ENCODE results near the gene RTCA.
"Not testable (repeated sequence)": the region's sequence is repeated elsewhere in the genome, so short reads cannot be mapped to it uniquely, and the experiment has no call there.

RTCA gene

DNA sequence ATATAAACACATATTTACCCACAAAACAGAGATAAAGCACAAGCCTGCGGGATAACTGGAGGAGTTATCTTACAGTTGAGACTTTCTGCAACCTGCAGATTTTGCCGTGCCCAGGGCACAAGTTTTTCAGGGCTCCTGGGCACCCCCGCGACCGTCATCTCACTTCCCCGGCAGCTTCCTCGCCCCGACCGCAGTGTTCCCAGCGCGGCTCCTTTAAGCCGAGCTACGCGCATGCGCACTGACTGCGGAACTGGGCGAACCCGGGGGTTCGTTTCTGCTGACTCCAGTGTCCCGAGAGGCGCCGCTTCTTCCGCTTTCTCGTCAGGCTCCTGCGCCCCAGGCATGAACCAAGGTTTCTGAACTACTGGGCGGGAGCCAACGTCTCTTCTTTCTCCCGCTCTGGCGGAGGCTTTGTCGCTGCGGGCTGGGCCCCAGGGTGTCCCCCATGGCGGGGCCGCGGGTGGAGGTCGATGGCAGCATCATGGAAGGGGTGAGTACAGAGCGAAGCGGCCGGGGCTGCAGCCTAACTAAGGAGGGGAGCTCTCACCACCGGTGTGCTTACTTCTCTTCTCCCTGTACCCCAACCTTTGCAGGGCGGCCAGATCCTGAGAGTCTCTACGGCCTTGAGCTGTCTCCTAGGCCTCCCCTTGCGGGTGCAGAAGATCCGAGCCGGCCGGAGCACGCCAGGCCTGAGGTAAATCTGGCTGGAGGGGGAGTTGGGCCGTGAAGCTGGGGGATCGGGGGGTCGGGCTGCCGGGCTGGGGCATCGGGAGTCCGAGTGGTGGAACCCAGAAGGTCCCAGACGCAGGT, at the start of gene RTCA:
RTCA (plus strand) TSS at position 286 of the 810 bp plus-strand sequence; CDS start at position 446, 160 bp downstream.
- DNase-seq = peak; percentile 98

- DNase-seq = no peak
Measured at GRCh38 chr1:100217834-100218233, 48.2 kb upstream of the RTCA start.

- DNase-seq = no peak
Measured at GRCh38 chr1:100219457-100219856, 46.6 kb upstream of the RTCA start.

DNA sequence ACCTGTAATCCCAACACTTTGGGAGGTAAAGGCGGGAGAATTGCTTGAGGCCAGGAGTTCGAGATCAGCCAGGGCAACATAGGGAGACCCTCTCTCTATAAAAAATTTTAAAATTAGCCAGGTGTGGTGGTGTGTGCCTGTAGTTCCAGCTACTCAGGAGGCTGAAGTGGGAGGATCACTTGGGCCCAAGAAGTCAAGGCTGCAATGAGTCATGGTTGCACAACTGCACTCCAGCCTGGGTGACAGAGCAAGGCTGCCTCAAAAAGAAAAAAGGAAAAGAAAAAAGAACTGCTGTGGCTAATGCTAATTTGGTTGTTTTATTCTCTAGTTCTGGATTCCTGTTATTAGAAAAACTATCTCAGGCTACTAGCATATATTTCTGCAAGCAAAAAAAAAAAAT, 46.1 kb upstream of the RTCA start:
- DNase-seq = no peak

DNA sequence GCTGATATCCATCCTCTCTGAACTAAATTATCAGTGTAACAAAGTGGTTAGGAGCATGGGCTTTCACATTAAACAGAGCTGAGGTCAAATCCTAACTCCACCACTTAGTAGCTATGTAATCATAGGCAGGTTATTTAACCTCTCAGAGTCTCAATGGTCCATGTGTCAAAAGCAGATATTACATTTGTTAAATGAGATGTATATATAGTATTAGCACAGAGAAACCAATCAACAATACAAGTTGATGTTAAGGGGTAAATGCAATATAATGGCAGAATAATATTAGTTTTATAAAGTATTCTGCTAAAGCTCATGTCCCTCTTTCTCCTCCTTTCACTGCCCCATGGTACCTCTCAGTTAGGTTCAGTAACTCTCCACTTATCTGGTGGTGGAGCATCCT, 43.6 kb upstream of the RTCA start:
- no peak for DNase-seq

DNA sequence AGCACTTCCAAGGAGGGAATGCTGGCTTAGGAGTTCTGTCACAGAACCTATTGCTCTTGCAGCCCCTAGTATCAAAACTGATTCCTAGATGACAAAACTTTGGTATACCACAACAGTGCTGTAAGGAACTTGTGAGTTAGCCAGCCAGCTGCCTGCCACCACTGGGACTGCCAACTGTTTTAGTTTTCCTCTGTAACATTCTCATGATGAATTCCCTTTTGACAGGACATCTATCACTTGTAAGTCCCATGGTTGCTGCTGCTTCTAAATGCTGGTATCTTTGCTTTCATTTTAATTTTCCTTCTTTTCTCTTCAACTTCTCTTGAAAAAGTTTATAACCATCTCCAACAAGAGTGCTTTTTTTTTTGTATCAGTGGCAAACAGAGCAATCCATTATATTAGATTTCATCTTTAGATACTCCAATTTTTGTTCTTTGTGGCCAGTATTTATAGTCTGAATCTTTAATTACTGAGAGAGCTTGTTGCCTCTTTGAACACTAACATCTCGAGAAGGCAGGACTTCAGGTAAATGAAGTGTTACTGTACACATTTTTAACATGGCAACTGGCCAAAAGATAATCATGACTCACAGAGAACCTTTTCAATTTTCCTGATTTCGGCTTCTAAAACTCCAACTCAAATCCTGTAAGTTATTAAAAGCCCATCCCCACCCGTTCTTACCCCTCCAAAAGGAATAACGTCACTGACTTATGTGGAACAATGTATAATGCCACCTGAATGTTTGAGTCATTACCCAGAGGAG, 36.2 kb upstream of the RTCA start:
- DNase-seq = no peak

DNA sequence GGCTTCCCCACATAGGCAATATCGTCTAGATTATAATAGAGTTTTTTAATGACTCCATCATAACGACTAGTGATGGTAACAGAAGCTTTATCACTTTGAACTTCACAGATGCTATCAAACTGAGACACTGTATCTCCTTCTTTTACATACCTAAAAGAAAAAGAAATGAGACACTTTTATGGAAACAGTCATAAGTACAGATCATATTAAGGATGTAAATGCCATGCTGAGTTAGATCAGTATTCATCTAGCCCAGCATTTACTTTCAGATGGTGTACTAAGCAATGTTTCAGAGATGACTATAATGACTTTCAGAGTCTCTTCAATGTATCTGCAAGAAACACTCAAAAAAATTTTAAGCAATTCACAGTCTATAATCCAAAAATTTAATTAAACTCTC, 35.3 kb upstream of the RTCA start:
- DNase-seq = no peak

- DNase-seq = no peak
Measured at GRCh38 chr1:100231721-100232120, 34.3 kb upstream of the RTCA start.

DNA sequence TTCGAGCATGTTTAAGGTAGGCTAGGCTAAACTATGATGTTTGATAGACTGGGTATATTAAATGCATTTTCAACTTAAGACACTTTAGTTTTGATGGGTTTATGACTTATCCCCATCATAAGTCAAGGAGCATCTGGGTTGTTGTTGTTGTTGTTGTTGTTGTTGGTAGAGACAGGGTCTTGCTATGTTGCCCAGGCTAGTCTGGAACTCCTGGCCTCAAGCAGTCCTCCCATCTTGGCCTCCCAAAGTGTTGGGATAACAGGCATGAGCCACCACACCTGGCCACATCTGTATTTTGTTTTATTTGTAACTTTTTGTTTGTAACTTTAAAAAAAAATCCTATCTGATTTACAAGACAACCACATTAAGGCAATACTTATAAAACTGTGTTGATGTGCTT, 33.9 kb upstream of the RTCA start:
- no peak for DNase-seq

DNA sequence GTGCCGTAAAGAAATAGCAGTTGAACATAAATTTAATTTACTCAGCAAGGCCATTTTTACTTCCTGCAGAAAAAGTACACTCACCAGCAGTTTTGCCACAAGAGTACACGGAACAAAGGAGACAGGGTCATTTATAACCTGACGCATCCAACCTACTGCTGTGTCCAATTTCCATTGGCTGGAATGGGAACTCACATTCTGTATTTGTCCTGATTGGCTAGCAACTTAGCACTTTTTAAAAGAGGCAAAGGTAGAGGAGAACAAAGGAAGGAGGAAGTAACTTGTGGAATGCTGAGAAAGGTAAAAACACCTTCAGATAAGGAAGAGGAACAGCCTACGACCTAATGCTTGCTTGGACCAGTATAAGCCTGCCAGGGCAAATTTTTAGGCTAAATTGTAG, 32.5 kb upstream of the RTCA start:
- not testable (repeated sequence) for DNase-seq

DNA sequence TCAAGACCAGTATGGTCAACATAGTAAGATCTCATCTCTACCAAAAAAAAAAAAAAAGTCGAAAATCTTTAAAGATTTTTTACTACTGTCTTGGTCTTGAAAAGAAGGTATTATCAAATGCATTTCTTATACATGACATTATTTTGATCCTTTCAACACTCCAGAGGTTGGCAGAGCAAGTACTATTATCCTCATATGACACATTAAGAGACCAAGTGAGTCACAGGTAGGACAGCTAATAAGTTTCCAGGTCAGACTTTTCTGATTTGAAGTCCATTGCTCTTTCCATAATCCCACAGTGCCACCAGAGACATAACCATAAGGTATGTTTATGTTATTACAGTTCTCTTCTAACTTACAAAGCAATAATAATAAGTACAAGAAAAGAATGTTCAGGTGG, 31.6 kb upstream of the RTCA start:
- DNase-seq = no peak

DNA sequence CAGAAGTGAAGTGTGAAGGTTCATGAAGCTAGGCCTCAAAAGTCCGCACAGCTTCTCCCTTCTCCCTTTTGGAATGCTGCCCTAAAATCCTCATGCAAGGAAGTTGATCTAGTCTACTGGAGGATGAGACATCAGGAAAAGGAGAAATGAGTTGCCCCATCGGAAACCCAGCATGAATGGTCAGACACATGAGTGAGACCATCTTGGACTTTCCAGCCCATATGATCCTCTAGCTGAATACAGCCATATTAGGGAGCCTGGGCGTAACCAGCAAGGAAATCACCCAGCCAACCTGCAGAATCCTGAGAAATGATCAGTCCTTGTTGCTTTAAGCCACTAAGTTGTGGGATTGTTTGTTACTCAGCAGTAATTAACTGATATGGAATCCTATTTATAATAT, 28.9 kb upstream of the RTCA start:
- DNase-seq = no peak

DNA sequence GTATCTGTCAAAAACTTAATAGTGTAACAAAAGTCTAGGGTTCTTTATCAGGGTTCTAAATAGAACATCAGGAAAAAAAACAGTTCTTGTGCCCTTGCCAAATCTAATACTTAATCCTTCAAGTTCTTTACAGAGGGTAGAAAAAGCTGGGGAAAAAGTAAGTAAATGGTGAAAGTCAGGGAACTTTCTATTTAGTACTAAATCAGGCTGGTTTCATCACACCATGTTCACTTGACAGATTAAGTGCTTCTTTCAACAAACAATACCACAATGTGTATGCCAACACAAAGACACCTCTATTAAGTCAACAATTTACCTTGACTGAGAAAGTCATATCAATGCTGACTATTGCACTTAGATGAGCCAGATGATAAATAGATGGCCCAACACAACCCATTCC, 26.1 kb upstream of the RTCA start:
- no peak for DNase-seq

GRCh38 chr1:100240631-100241030, 25.4 kb upstream of the RTCA start:
- DNase-seq = no peak

DNA sequence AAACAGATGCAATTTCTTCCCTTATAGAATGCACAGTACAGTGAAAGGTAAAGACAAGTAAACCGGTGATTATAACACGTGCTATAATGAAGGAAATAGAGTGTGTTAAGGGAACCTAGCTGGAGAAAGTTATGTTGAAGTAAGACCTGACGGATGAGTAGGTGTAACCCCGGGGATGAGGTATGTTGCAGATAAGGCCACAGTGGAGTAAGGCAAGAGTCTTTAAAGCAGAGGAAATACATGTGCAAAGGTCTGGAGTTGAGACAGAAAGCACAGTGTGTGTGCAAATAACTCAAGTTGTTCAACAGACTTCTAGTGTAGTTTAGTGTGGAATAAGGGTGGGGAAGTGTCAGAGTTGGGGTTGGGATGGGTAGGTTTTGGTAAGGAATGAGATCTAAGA, 19.3 kb upstream of the RTCA start:
- no peak for DNase-seq

- DNase-seq = no peak
Measured at GRCh38 chr1:100249155-100249536, 16.9 kb upstream of the RTCA start.

- DNase-seq = peak; percentile 94
Measured at GRCh38 chr1:100249537-100250257, 16.3 kb upstream of the RTCA start, which contains the start of gene DBT. TSS of gene DBT (minus strand) at chr1:100249834. CDS start at chr1:100249820, 14 bp downstream.

- DNase-seq = no peak
Measured at GRCh38 chr1:100250264-100250663, 15.8 kb upstream of the RTCA start.

- no peak for DNase-seq
Measured at GRCh38 chr1:100250807-100251206, 15.2 kb upstream of the RTCA start.

DNA sequence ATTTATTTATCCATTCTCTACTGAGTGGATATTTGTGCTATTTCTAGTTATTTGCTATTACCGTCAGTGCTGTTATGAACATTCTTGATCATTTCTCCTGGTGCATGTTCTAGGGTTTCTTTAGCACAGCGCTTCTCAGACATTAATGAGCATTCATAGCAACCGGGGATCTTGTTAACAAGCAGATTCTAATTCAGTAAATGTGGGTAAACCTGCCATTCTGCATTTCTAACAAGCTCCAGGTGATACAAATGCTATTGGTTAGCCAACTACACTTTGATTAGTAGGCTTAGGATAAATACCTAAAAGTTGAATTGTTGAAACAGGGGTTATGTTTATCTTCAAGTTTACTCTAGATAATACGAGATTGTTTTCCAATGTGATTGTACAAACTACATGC, 13.1 kb upstream of the RTCA start:
- no peak for DNase-seq

DNA sequence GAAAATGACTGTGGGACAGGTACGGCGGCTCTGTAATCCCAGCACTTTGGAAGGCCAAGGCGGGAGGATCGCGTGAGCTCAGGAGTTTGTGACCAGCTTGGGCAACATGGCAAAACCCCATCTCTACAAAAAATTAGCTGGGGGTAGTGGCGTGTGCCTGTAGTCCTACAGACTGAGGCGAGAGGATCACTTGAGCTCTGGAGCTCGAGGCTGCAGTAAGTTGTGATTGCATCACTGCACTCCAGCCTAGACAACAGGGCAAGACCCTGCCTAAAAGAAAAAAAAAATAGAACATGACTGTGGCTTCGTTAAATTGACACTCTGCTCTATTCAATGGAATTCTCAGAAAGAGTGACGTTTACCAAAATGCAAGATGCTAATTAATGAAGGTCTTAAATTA, 12.5 kb upstream of the RTCA start:
- no peak for DNase-seq

DNA sequence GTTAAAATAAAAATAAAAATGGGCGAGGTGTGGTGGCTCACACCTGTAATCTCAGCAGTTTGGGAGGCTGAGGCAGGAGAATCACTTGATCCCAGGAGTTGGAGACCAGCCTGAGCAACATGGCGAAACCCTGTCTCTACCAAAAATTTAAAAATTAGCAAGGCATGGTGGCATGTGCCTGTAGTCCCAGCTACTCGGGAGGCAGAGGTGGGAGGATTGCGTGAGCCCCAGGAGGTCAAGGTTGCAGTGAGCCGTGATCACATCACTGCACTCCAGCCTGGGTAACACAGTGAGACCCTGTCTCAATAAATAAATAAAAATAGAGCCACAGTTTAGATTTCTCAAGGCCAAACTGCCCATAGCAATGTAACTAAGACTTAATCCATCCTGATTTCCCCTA, 9.7 kb upstream of the RTCA start:
- not testable (repeated sequence) for DNase-seq

DNA sequence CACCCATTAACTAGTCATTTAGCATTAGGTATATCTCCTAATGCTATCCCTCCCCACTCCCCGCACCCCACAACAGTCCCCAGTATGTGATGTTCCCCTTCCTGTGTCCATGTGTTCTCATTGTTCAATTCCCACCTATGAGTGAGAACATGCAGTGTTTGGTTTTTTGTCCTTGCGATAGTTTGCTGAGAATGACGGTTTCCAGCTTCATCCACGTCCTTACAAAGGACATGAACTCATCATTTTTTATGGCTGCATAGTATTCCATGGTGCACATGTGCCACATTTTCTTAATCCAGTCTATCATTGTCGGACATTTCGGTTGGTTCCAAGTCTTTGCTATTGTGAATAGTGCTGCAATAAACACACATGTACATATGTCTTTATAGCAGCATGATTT, 7.6 kb upstream of the RTCA start:
- not testable (repeated sequence) for DNase-seq

- DNase-seq = no peak
Measured at GRCh38 chr1:100261686-100262085, 4.3 kb upstream of the RTCA start.
